HepG2 (cell line): Measurements from ENCODE around the gene LSM2. TPM values are rescaled to one million over a fixed set of nuclear protein-coding genes. Genes with fewer than 3 reads are reported as not detected.

Experiments used
- CBFB ChIP-seq: sonication (generic); formaldehyde crosslinking; IDR thresholded peaks from 2 replicates; pipeline ENCODE4 v1.4.0; 2020; ENCODE audit warnings: missing genetic modification reagents
- CSRNP2 ChIP-seq: sonication (generic); formaldehyde crosslinking; conservative IDR thresholded peaks from 2 replicates; pipeline ENCODE4 v1.8.0; 2022; ENCODE audit warnings: low read depth, missing genetic modification reagents
- EHMT2 ChIP-seq: fragments of 200-600 bp; sonication (generic); IDR thresholded peaks from 2 replicates; pipeline ENCODE4 v1.7.0; 2017; ENCODE audit warnings: antibody characterized with exemption, low read depth, low read length, borderline replicate concordance
- GLI4 ChIP-seq: sonication (generic); formaldehyde crosslinking; IDR thresholded peaks from 2 replicates; pipeline ENCODE4 v1.5.1; 2020; ENCODE audit warnings: missing genetic modification reagents, mild to moderate bottlenecking, moderate library complexity, borderline replicate concordance
- HNF4G ChIP-seq, 2 experiments: sonication (generic) in 1 of 2; formaldehyde crosslinking in 1 of 2; IDR thresholded peaks; 2 replicates each; pipeline versions ENCODE4 v1.4.0 to v1.6.1; 2011 to 2020; ENCODE audit warnings: borderline replicate concordance in 2 of 2, low read depth in 2 of 2, mild to moderate bottlenecking in 2 of 2, low read length in 1 of 2, missing genetic modification reagents in 1 of 2, moderate library complexity in 1 of 2
- JUNB ChIP-seq: sonication (generic); formaldehyde crosslinking; IDR thresholded peaks from 2 replicates; pipeline ENCODE4 v1.8.0; 2022; ENCODE audit warnings: missing genetic modification reagents, mild to moderate bottlenecking, borderline replicate concordance
- MEIS1 ChIP-seq: sonication (generic); formaldehyde crosslinking; IDR thresholded peaks from 2 replicates; pipeline ENCODE4 v1.9.0; 2021; ENCODE audit warnings: mild to moderate bottlenecking, missing genetic modification reagents, moderate library complexity, borderline replicate concordance
- NPAS2 ChIP-seq: sonication (generic); formaldehyde crosslinking; IDR thresholded peaks from 2 replicates; pipeline ENCODE4 v1.8.0; 2022; ENCODE audit warnings: mild to moderate bottlenecking, missing genetic modification reagents, borderline replicate concordance
- NR2F2 ChIP-seq: IDR thresholded peaks from 2 replicates; pipeline ENCODE4 v1.6.1; 2012; ENCODE audit warnings: low read depth, inconsistent platforms, borderline replicate concordance
- PCBP2 ChIP-seq: fragments of 200-400 bp; formaldehyde crosslinking; optimal IDR thresholded peaks from 2 replicates; pipeline ENCODE3; 2018; ENCODE audit warnings: low read length, low read depth; ENCODE audit not compliant: poor library complexity, severe bottlenecking
- STAT6 ChIP-seq: sonication (generic); formaldehyde crosslinking; IDR thresholded peaks from 2 replicates; pipeline ENCODE4 v1.4.0; 2020; ENCODE audit warnings: missing genetic modification reagents, mild to moderate bottlenecking, borderline replicate concordance
- TRIM24 ChIP-seq: sonication (generic); formaldehyde crosslinking; IDR thresholded peaks from 2 replicates; pipeline ENCODE4 v1.8.0; 2022; ENCODE audit warnings: mild to moderate bottlenecking, missing genetic modification reagents
- ZEB1 ChIP-seq: IDR thresholded peaks from 2 replicates; pipeline ENCODE4 v1.6.1; 2012; ENCODE audit warnings: mild to moderate bottlenecking, low read depth, inconsistent platforms; ENCODE audit not compliant: insufficient replicate concordance
- ZNF121 ChIP-seq: sonication (generic); formaldehyde crosslinking; IDR thresholded peaks from 2 replicates; pipeline ENCODE4 v1.5.0; 2020; ENCODE audit warnings: mild to moderate bottlenecking, missing genetic modification reagents
- ZNF687 ChIP-seq: sonication (generic); formaldehyde crosslinking; IDR thresholded peaks from 2 replicates; pipeline ENCODE4 v1.5.1; 2020; ENCODE audit warnings: mild to moderate bottlenecking, missing genetic modification reagents, moderate library complexity
- ZSCAN20 ChIP-seq: sonication (generic); formaldehyde crosslinking; IDR thresholded peaks from 2 replicates; pipeline ENCODE4 v1.4.0; 2020; ENCODE audit warnings: missing genetic modification reagents, mild to moderate bottlenecking, borderline replicate concordance
- polyA plus RNA-seq, 8 experiments: library from polyadenylated mRNA; depleted of rRNA in 3 of 8; stranded (reverse) in 7 of 8; unstranded in 1 of 8; fragments of >200 nt; fragmentation: Illumina TruSeq in 4 of 8; extraction: Trizol in 4 of 8; gene quantifications; 2 replicates each; pipeline versions ENCODE4 v1.2.1 to v1.2.3, GENCODE V29; 2011 to 2016; ENCODE audit warnings: low read depth in 4 of 8, missing spikeins in 1 of 8, mixed read lengths in 1 of 8; ENCODE audit not compliant: insufficient read depth in 1 of 8
- total RNA-seq, 5 experiments: library from RNA; depleted of rRNA; stranded (reverse); fragments of >200 nt; fragmentation: Illumina TruSeq; extraction: Trizol; gene quantifications; 2 replicates each; pipeline ENCODE4 v1.2.3, GENCODE V29; 2016; ENCODE audit warnings: low read depth in 1 of 5
- TF ChIP-seq, protein P1 (sequence below): sonication (generic); formaldehyde crosslinking; IDR thresholded peaks from 2 replicates; pipeline ENCODE4 v1.5.1; 2020; ENCODE audit warnings: mild to moderate bottlenecking, missing genetic modification reagents

LSM2 gene
- total and polyA plus RNA-seq, 2 of the 13 experiments (the other 11 are each of a cell fraction or from before 2014, with no cell fraction given), result 69.4 to 90.5 TPM

- TF ChIP-seq HNF4G (IDR thresholded peaks at IDR 0.05; ENCODE audit: borderline replicate concordance, low read depth, low read length) (peak; percentile 30; the same call in 1 of the 2 replicates), HNF4G (CRISPR knock-in tag; IDR thresholded peaks at IDR 0.05; ENCODE audit: borderline replicate concordance, low read depth) (no peak; the same call in 1 of the 2 replicates), NR2F2 (no peak; the same call in none of the 2 replicates), CSRNP2 (CRISPR knock-in tag) (no peak), ZNF121 (CRISPR knock-in tag) (no peak), ZNF687 (no peak), JUNB (CRISPR knock-in tag) (no peak), GLI4 (CRISPR knock-in tag) (no peak), CBFB (CRISPR knock-in tag) (no peak), NPAS2 (CRISPR knock-in tag) (no peak), PCBP2 (no peak), ZSCAN20 (CRISPR knock-in tag) (no peak), MEIS1 (CRISPR knock-in tag) (no peak), ZEB1 (no peak), TRIM24 (no peak), EHMT2 (no peak), STAT6 (CRISPR knock-in tag) (no peak)
- TF ChIP-seq, protein P1, sequence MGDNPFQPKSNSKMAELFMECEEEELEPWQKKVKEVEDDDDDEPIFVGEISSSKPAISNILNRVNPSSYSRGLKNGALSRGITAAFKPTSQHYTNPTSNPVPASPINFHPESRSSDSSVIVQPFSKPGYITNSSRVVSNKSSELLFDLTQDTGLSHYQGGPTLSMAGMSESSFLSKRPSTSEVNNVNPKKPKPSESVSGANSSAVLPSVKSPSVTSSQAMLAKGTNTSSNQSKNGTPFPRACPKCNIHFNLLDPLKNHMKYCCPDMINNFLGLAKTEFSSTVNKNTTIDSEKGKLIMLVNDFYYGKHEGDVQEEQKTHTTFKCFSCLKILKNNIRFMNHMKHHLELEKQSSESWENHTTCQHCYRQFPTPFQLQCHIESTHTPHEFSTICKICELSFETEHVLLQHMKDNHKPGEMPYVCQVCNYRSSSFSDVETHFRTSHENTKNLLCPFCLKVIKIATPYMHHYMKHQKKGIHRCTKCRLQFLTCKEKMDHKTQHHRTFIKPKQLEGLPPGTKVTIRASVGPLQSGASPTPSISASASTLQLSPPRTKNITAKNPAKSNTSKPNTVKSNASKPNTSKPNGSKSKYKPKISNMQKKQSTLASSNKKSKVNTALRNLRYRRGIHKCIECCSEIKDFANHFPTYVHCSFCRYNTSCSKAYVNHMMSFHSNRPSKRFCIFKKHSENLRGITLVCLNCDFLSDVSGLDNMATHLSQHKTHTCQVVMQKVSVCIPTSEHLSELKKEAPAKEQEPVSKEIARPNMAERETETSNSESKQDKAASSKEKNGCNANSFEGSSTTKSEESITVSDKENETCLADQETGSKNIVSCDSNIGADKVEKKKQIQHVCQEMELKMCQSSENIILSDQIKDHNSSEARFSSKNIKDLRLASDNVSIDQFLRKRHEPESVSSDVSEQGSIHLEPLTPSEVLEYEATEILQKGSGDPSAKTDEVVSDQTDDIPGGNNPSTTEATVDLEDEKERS, result no peak
Measured at GRCh38 chr6:31819871-31820299, 13.1 kb upstream of the LSM2 start (continued).
